MCF 10A (cell line): Measurements from ENCODE around the gene ARPC5L. TPM values are rescaled to one million over a fixed set of nuclear protein-coding genes. Genes with fewer than 3 reads are reported as not detected.

ENCODE experiments used
- BruUV-seq: library from RNA; stranded (reverse); fragments of 400-500 nt; replicated peaks from 2 replicates; lab custom pipeline; 2021; lab: Mats Ljungman, UMichigan
- CTCF ChIA-PET: fragments of 300-600 bp; sonication (Branson Sonifier 250); formaldehyde crosslinking; extraction: SDS; loops from one replicate; lab custom pipeline; 2021; ENCODE audit warnings: antibody characterized with exemption, inconsistent platforms; lab: Yijun Ruan, JAX
- POLR2A ChIA-PET: fragments of 300-600, 350-650 bp; sonication (Branson Sonifier 250); formaldehyde crosslinking; extraction: SDS; loops from one replicate; lab custom pipeline; 2020; ENCODE audit warnings: antibody characterized with exemption, inconsistent platforms; lab: Yijun Ruan, JAX
- DNase-seq: peaks from one replicate; pipeline ENCODE4 v3.0.0-alpha.2; 2018; ENCODE audit not compliant: unreplicated experiment
- H3K27ac Mint-ChIP-seq: one replicate; pipeline ENCODE4 v1.8.0; 2022; ENCODE audit warnings: mild to moderate bottlenecking, low read depth, mixed read lengths; ENCODE audit not compliant: unreplicated experiment
- H3K27me3 Mint-ChIP-seq: one replicate; pipeline ENCODE4 v1.8.0; 2022; ENCODE audit warnings: mixed read lengths; ENCODE audit not compliant: insufficient read depth, unreplicated experiment
- H3K36me3 Mint-ChIP-seq: one replicate; pipeline ENCODE4 v1.8.0; 2022; ENCODE audit warnings: mild to moderate bottlenecking, moderate library complexity, mixed read lengths; ENCODE audit not compliant: insufficient read depth, unreplicated experiment
- H3K4me1 Mint-ChIP-seq: one replicate; pipeline ENCODE4 v1.8.0; 2022; ENCODE audit warnings: mixed read lengths; ENCODE audit not compliant: insufficient read depth, unreplicated experiment
- H3K4me3 Mint-ChIP-seq: one replicate; pipeline ENCODE4 v1.8.0; 2022; ENCODE audit warnings: mild to moderate bottlenecking, moderate library complexity, mixed read lengths; ENCODE audit not compliant: unreplicated experiment
- H3K9me3 Mint-ChIP-seq: one replicate; pipeline ENCODE4 v1.8.0; 2022; ENCODE audit warnings: mixed read lengths; ENCODE audit not compliant: unreplicated experiment
- CTCF ChIP-seq: fragments of 200-600 bp; IDR thresholded peaks from one replicate; pipeline ENCODE4 v1.8.0; 2022; ENCODE audit warnings: antibody characterized with exemption, mild to moderate bottlenecking; ENCODE audit not compliant: unreplicated experiment
- intact Hi-C: fragments of 100-400 bp; cut with micrococcal nuclease; formaldehyde crosslinking; loops from 2 replicates; pipeline ENCODE4 v1.14.1; 2022
- total RNA-seq: library from RNA; stranded (reverse); gene quantifications from 2 replicates; pipeline ENCODE4 v1.2.3, GENCODE V29; 2022

ARPC5L gene
- total RNA-seq, 1 experiment from 2014 or later = 72.5 TPM

DNA sequence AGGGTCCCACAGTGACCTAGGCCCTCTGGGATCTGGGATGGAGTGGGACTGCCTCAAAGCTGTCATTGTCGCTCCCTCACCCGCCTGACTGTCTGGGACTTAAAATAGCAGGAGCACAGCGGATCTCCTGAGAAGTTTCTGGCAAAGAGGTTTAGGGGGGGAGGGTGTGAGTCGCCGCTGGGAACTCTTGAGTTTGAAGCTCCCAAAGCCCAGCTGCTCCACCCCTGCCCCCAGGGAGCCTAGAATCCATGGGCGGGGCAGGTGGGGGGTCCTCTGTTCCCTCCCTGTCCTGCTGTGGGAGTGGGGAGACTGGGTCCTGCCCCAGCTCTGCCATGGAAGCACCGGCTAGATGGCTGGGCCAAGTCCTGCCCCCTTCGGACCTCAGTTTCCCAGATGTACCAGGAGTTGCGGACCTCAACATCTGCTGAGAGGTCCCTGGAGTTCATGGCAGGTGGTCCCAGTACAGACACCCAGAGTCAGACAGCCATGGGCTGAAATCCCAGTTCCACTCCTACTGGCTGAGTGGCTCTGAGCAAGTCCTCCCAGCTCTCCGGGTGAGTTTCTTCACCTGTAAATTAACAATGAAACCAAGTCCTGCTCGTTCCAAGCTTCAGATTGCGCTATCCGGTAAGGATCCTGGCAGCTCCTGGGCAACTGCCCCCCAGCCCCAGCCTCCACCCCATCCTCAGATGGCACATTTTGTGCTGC, 9.7 kb upstream of the ARPC5L start:
- H3K4me3 Mint-ChIP-seq = peak overlapping the region; percentile 54
- DNase-seq = no peak
- no TSS peak for BruUV-seq
- no peak for TF ChIP-seq CTCF
- ChIA-PET CTCF (interaction anchor here (0.5 to 29.4 kb wide), 33 partner anchors 8 to 1296 kb away, joined by 3 to 927 read pairs (median 4); partner anchors contain the start of genes NR6A1 and OLFML2A), POLR2A (interaction anchor here (1.0 to 15.3 kb wide), 9 partner anchors 11 to 79 kb away, joined by 3 to 299 read pairs (median 7); partner anchors contain the start of genes ARPC5L, NR6A1, OLFML2A and RPL35)
- H3K4me1 Mint-ChIP-seq = peaks cover 6% of the 10 kb centered on the region
- no peaks in the 10 kb centered on the region for H3K9me3 Mint-ChIP-seq
- no peak overlapping the region for H3K27ac Mint-ChIP-seq
- no peaks in the 10 kb centered on the region for H3K27me3 Mint-ChIP-seq
- intact Hi-C loops = loop anchor here (2.0 to 5.0 kb wide), 2 partner anchors 40 to 139 kb away; no protein-coding TSS in a partner anchor
- peaks cover 14% of the 10 kb centered on the region for H3K36me3 Mint-ChIP-seq

GRCh38 chr9:124852829-124853531, 8.9 kb upstream of the ARPC5L start, which contains the start of gene WDR38:
WDR38 (plus strand) TSS chr9:124853460; CDS start chr9:124853532, 72 bp downstream.
- H3K4me3 Mint-ChIP-seq = peak within 1 kb of the TSS; percentile 54
- peaks cover 19% of the 10 kb centered on the region for H3K36me3 Mint-ChIP-seq
- H3K4me1 Mint-ChIP-seq = peaks cover 6% of the 10 kb centered on the region
- H3K9me3 Mint-ChIP-seq = no peaks in the 10 kb centered on the region
- BruUV-seq = no TSS peak
- CTCF ChIA-PET = interaction anchor here (0.5 to 29.4 kb wide), 38 partner anchors 11 to 519 kb away, joined by 3 to 927 read pairs (median 4); partner anchors contain the start of genes NR6A1 and OLFML2A
- peak; percentile 80 for DNase-seq
- peak; percentile 99 for TF ChIP-seq CTCF
- POLR2A ChIA-PET = interaction anchor here (1.0 to 15.3 kb wide), 12 partner anchors 10 to 80 kb away, joined by 3 to 299 read pairs (median 6); partner anchors contain the start of genes ARPC5L, NR6A1, OLFML2A and RPL35
- H3K27ac Mint-ChIP-seq = no peak within 1 kb of the TSS
- intact Hi-C loops = loop anchor here (1.0 to 5.0 kb wide), 4 partner anchors 41 to 140 kb away; no protein-coding TSS in a partner anchor
- H3K27me3 Mint-ChIP-seq = no peaks in the 10 kb centered on the region

DNA sequence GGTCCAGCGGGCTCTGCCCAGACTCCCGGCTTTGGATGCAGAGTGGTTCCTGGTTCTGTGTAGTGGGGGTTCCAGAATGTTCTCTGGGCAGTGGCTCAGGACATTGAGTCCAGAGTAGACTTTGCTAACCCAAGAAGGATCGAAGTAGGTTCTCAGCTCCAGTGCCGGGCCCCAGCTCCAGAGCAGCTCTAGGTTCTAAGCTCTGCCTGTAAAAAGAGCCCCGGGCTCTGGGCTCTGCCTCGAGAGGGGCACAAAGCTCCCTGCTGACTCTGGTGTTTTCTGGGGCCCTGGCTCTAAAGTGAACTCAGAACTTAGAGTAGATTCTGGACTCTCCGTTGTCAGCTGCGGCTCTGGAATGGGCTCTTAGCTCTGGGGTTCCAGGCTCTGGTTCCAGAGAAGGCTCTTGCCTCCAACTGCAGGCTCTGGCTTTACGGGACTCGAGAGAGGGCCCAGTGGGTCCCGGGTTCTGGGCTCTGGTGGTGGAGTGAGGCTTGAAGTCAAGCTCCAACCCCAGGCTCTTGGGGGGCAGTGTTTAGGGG, 8.3 kb upstream of the ARPC5L start:
- DNase-seq = no peak
- no peak for TF ChIP-seq CTCF
- intact Hi-C loops = loop anchor here (1.0 to 5.0 kb wide), 4 partner anchors 41 to 141 kb away; no protein-coding TSS in a partner anchor
- BruUV-seq = no TSS peak
- peaks cover 6% of the 10 kb centered on the region for H3K4me1 Mint-ChIP-seq
- ChIA-PET POLR2A (interaction anchor here (0.7 to 15.3 kb wide), 10 partner anchors 9 to 80 kb away, joined by 3 to 299 read pairs (median 6); partner anchors contain the start of genes ARPC5L, NR6A1, OLFML2A and RPL35), CTCF (interaction anchor here (0.6 to 29.4 kb wide), 25 partner anchors 11 to 399 kb away, joined by 3 to 927 read pairs (median 6); partner anchors contain the start of genes NR6A1 and OLFML2A)
- H3K36me3 Mint-ChIP-seq = peaks cover 26% of the 10 kb centered on the region
- peak overlapping the region; percentile 54 for H3K4me3 Mint-ChIP-seq
- no peak overlapping the region for H3K27ac Mint-ChIP-seq
- no peaks in the 10 kb centered on the region for H3K9me3 Mint-ChIP-seq
- no peaks in the 10 kb centered on the region for H3K27me3 Mint-ChIP-seq
